Measurements from ENCODE around the gene SLC4A4.

The SLC4A4 gene

DNA sequence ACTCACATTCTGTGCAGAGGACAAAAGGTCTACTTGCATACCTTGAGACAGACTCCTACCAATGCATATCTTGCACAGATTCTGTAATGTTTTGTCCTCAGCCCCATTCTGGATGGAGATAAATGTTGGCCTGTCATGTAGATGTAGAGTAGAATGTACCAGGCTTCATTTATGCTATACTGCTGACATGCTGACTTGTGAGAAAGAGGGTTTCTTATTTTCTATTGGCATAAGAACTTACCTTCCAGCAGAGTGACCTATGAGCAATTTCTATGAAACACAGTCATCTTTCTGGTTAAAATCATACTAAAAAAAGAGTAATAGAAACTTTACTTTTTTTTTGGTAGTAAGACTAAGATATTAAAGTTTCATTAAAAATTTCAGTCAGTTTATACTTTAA, 17.2 kb downstream of the SLC4A4 start:
- no peak overlapping the region for H3K27ac ChIP-seq
- no peak for DNase-seq (ENCODE audit: low read depth, low spot score)

DNA sequence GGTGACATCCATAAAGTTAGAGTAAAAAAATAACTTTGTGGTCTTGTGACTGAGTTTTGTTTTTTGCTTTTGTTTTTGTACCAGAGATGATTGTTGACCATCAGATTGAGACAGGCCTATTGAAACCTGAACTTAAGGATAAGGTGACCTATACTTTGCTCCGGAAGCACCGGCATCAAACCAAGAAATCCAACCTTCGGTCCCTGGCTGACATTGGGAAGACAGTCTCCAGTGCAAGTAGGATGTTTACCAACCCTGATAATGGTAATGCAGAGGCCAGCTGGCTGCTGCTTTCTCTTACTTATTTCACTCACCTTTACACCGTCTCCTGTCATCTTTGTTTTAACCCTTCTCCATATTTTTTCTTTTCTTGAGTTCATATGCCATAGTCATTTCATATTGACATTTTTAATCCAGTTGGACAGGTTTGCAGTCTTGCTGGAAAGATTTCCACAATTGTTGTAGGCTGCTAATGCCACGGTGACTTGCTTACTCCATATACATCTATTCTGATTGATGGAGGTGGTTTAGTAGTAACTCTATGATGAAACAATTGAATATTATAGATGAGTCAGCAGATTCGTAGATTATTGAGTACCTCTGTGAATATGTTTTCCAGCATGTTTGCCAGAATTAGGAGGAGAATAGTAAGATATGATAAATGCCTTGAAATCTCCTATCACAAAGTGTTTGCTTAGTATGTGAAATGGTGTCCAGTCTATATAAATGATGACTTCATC, 18.3 kb downstream of the SLC4A4 start:
- no peak overlapping the region for H3K27ac ChIP-seq
- DNase-seq (ENCODE audit: low read depth, low spot score): no peak

DNA sequence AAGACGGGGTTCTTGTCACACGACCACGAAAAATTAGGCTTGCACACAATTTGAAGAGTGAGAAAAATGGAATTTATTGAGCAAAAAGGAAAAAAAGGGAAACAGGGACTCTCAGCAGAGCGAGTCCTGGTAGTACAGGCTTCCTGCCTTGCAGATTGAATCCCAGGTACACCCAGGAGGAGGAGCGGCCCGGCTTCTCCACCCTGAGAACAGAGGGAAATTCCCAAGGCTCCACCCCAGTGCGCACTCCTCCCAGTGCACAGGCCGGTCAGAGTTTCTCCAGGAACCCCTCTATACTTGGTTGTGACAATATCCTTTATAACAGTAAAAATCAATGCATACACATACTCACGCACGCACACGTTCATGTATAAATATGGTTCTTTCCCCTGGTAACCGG, 22.0 kb downstream of the SLC4A4 start:
- DNase-seq (ENCODE audit: low read depth, low spot score): no peak
- no peak overlapping the region for H3K27ac ChIP-seq

DNA sequence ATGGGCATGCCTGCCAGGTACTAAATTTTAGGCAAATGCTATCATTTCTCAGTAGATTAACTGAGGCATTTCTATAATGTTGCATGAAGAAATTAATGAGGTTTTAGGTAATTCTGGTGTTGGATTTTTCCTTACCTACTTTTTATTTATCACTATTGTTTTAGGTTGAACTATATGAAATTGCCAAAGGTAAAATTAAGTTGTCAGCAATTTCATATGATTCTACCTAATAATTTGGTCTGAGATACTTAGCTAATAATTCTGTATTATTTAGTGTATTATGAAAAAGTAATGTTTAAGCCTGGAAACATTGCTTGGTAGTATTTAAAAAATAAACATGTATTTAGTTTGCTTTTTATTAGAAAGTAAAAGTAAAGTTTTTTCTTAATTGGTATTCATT, 22.7 kb downstream of the SLC4A4 start:
- DNase-seq (ENCODE audit: low read depth, low spot score): no peak
- no peak overlapping the region for H3K27ac ChIP-seq

DNA sequence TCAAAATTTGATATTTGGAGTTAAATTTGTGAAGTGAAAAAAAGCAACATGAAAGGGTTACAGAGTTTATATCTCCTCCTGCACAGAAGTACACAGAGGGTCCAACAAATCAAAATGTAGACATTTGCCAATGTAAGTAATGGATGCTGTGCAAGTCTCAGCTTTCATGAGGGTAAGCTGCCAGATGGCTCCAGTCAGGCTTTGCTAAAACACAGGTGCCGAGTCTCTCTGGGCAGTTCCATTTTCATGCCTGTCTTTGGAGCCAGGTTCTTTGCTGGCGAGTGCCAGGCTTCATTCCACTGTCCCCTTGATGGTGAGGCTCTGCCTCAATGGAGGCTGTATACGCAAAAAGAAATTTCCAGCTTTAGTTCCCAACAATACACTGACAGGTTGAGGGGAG, 27.9 kb downstream of the SLC4A4 start:
- DNase-seq (ENCODE audit: low read depth, low spot score): no peak
- H3K27ac ChIP-seq: no peak overlapping the region

DNA sequence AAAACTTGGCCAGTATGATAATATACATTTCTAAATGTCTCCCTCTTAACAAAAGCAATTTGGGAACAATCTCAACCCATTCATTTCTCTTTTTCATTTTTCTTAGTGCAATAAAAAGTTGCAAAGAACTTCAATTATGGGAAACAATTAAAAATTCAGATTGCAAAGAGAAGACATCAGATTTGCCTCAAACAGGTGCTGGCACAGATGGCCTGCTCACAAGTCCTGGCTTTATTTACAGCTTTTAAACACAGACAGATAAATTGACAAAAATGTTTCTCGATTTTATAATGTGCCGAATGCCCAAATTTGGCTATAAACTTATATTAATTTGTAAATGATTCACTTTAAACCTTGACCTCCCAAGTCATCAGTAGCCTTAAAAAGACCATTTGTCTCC, 28.7 kb downstream of the SLC4A4 start:
- H3K27ac ChIP-seq: no peak overlapping the region
- DNase-seq (ENCODE audit: low read depth, low spot score): no peak

DNA sequence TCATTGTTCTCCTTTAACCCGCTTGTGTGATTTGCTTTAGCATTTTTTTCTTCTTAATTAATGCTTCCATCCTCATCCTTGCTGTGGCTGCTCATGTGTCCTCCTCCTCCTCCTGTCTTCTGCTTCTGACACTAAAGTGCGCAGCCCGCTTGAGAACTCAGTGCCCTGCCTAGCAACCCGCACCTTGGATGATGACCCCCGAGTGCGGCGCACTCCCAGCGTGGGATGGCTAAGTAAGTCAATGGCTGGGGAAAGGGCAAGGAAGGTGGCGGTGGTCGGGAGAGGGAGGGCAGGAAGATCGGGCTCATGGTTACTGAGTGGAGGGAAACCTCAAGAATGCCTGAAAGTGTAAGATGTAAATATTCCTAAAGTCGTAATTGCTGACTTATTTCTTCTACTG, 30.1 kb downstream of the SLC4A4 start:
- no peak overlapping the region for H3K27ac ChIP-seq
- DNase-seq (ENCODE audit: low read depth, low spot score): no peak

DNA sequence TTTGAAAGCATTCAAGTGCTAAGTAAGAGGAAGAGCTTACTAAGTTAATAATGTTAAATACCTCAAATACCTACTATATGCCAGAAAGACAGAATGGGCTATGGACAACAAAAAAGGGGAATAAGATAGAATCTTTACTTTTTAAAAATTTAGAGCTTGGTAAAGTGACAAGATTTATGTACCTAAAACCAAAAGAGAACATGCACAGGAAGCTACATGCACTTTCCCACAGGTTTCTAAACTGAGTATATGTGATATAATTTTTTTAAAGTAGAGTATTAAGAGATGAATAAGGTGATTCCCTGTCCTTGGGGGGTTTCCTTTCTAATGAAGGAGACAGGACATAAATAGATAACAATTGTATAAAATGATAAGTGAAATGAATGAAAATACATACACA, 30.7 kb downstream of the SLC4A4 start:
- DNase-seq (ENCODE audit: low read depth, low spot score): no peak
- H3K27ac ChIP-seq: no peak overlapping the region

DNA sequence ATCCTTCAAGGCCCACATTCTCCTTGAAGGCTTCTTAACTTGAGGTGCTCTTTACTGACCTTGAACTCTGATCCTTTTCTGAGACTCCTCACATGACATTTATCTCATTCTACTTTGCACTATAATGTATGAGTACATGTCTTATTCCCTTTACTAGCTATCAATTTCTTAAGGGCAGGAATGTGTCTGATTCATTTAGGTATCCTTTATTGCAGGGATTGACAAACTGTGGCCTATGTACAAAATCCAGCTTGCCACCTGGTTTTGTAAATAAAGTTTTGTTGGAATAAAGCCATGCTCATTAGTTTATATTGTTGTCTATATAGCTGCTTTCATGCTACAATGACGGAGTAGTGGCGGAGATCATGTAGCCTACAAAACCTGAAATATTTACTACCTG, 36.7 kb downstream of the SLC4A4 start:
- DNase-seq (ENCODE audit: low read depth, low spot score): no peak
- H3K27ac ChIP-seq: no peak overlapping the region

DNA sequence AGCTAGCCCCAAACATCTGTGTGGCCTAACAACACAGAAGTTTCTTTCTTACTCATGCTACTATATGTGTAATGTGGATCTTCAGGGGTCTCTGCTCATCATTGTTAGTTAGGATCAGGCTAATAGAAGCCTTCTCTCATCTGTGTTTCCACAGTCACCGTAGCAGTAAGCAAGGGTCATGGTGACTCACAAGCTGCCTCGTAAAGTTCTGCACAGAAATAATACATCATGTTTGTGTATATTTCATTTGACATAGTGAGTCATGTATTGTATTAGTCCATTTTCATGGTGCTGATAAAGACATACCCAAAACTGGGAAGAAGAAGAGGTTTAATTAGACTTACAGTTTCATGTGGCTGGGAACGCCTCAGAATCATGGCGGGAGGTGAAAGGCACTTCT, 38.7 kb downstream of the SLC4A4 start:
- no peak overlapping the region for H3K27ac ChIP-seq
- peak; percentile 66 for DNase-seq (ENCODE audit: low read depth, low spot score)

DNA sequence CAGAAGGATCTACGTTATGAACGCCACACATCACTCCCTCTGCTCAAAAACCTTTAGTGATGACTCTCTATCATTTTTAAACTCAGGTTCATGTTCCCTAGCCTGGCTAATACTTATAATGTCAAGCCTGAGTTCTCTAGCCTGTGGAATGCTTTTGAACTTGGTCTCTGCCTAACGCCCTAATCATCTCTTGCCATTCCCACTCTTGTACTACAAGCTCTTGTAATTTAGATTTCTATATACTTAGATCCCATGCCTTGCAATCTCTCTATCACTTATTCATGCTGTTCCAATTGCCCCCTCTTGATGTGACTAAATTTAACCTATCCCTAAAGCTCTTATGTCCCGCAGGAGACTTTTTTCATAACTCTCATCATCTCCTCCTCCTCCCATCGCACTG, 40.3 kb downstream of the SLC4A4 start:
- no peak for DNase-seq (ENCODE audit: low read depth, low spot score)
- no peak overlapping the region for H3K27ac ChIP-seq

DNA sequence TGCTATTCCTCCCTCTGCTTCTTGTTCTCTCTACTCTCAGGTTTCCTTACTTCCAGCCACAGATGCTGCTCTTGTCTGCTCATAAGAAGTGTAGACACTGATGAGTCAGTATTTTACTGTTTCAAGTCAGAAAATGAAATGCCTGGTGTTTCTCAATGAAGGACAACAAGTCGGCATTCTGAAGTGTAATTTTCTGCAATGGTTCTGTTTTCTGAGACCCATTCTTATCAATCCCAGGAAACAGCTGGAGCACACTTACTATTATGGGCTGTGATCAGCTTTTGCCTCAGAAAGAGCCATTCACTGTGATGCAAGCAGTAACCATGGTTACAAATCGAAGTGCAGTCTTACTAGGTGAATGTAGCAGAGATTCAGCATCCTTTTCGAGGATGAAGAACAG, 42.0 kb downstream of the SLC4A4 start:
- no peak overlapping the region for H3K27ac ChIP-seq
- DNase-seq (ENCODE audit: low read depth, low spot score): no peak

DNA sequence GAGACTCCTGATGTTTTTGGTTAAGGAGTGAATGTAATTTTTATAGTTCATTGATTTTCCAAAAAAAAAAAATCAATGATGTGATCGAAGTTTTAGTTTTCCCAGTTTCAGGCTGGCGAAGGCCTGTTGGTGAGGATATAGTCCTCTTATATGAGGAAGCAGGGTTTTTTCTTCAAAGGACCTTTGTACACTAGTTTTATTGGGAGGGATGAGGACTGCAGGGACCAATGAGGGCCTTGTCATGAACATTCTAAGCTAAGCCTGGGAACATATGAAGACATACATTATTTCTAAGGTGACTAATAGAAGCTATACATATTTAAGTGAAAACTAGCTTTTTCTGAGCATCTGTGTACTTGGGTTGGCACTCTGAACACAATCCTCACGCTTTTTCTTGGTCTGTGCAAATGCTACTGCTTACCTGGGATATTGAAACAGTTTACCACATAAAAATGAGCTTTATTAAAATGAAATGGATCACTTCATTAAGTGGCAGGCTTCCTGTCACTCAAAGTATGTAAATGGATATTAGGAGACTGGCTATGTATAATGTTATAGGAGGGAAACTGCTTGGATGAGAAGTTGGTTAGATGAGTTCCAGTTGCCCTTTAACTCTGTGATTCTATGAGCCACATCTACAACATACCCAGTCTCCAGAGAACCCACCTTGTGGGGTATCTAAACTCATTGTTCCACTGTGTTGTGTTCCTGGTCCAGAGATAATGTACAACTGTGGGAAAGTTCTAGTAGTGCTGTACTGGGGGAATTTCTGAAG, 43.5 kb downstream of the SLC4A4 start:
- H3K27ac ChIP-seq: no peak overlapping the region
- no peak for DNase-seq (ENCODE audit: low read depth, low spot score)

DNA sequence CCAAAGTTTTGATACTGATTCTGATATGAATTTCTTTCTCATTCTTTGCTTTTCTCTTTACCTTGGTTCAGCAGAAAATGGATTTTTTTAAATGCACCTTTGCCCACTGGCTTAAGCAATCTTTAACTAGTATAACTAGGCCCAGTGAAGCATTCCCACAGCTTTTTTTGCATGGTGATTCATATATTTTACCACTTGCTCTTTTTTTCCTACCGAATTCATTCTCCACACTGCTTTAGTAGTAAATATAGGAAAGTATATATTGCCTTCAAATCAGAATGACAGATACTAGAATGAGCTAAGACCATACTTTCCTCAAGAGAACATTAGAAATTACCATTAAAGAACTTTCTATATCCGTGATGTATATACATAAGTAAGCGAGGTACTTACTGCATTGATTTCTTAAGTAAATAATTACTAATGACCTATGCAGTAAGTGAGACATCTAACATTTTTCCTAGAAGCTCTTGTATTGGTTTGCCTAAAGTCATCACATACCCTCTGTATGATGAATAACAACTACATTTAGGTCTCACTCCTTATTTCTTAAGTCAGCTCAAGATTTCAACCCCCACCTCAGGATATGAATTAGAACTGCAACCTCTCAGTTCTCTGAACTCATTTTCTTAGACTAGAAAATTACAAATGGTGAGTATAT, 44.2 kb downstream of the SLC4A4 start:
- DNase-seq (ENCODE audit: low read depth, low spot score): no peak
- no peak overlapping the region for H3K27ac ChIP-seq

DNA sequence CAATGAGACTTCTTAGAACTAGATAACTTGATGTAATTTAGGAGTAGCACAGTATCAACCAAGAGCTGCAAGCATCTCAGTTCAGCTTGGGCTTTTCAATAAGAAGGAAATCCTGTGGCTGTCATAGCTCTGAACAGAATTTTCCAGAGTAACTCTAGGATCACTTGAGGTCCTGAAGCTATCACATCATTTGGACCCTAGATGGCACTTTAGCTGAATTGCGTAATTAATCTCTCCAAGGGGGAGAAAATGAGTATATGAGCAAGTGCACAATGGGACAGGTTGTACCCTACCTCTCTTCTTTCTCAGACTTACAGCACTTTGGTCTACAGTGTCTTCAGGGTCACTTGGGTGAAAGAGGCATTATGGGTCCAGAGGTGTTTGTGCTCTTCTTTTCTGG, 45.2 kb downstream of the SLC4A4 start:
- no peak overlapping the region for H3K27ac ChIP-seq
- no peak for DNase-seq (ENCODE audit: low read depth, low spot score)

DNA sequence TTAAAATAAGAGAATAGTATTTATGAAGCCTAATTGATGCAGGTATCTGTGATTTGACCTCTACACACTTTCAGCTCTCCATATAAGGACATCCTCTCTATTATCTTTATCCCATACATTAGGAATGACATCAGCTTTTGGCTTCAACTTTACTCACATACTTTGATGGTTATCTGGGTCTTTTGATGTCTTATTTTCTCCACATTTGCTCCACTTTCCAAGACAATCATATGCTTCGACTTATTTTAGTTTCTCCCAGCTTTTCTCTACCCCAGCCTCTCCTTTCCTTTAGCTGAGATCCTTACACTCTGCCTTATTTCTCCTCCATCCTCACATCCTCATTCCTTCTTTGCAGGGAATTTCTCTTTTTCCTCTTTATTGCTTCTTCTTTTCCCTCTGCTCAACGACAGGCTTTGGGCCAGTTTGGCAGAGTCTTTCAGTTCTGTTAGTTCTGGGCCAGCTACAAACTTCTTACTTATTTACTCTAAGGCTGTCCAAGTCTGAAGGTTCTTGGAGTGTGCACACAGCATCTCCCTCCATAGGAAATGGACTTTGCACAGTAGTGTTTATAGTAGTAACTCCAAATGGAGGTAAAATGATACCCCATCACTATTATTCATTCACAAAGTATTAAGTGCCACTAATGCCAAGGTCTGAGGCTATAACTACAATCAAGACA, 50.5 kb downstream of the SLC4A4 start:
- DNase-seq (ENCODE audit: low read depth, low spot score): no peak

DNA sequence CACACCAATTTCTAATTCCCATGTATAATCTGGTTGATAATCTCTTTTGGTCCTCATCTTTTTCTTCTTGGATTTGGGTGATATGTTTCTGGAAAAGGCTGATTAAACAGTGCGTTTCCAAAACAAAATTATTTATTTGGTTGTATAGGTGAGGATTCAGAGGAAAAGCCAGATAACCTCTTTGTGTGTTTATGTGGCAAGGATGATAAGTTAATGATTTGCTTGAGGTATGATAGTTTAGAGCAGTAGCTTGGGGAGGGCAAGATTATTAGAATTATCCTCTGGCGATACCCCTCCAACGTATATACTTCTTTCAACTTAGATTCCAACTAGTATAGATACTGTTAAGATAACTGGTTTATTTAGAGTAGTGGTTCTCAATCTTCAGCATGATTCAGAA, 53.3 kb downstream of the SLC4A4 start:
- H3K27ac ChIP-seq: no peak overlapping the region
- no peak for DNase-seq (ENCODE audit: low read depth, low spot score)

More for the DNA sequence above, 50.5 kb downstream of the SLC4A4 start:
- H3K27ac ChIP-seq: no peak overlapping the region

DNA sequence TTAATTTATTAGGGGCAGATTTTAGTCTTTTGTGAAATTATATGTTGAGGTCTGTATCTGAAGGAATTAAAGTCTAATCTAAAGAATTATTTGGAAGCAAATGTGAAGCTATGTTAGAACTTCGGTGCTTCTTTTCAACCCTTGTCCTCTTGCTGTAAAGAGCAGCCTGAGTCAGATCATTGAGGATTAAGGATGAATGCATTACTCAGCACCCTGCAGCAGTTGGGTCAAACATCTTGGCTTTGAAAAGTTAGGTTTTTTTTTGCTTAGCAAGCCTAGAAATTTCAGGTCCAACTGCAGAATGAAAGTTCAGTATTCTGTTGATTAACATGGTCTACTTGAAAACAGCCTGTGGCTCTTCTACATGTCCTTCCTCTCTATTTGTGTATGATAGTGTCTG, 57.6 kb downstream of the SLC4A4 start:
- H3K27ac ChIP-seq: no peak overlapping the region
- no peak for DNase-seq (ENCODE audit: low read depth, low spot score)

DNA sequence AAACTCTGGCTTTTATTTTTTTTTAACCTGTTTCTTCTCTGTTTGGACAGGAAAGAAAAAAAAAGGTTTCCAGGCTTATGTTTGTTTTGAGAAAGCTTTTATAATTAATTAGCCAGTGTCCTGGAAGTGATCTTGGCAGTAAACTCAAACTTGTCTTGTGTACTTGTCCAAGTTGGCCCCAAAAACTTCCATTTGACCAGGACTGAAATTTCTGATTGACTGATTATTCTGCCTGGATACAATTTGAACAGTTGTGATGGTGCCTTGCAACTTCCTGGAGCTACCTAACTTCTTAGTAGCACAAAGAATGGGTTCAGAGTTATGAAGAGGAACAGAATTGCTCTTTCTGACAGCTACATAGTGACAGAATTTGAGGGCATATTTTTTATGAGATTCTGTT, 62.0 kb downstream of the SLC4A4 start:
- H3K27ac ChIP-seq: no peak overlapping the region
- no peak for DNase-seq (ENCODE audit: low read depth, low spot score)

DNA sequence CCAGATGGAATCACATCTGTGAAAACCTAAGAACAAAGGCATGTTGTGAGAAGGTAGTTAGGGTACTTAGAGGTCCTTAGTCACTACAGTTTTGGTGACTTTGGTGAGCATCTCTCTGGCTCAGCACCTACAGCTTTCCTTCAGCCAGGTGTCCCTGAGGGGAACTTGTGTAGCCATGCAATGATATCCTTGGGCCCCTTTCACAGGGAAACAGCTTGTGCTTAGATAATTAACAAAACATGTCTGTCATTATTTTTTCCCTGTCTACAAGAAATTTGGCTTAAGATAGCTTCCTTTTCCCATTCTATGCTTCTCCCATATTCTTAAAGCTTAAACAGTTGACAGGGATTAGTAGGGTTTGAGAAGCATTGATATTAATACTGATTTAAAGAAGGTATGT, 63.8 kb downstream of the SLC4A4 start:
- no peak overlapping the region for H3K27ac ChIP-seq
- no peak for DNase-seq (ENCODE audit: low read depth, low spot score)

DNA sequence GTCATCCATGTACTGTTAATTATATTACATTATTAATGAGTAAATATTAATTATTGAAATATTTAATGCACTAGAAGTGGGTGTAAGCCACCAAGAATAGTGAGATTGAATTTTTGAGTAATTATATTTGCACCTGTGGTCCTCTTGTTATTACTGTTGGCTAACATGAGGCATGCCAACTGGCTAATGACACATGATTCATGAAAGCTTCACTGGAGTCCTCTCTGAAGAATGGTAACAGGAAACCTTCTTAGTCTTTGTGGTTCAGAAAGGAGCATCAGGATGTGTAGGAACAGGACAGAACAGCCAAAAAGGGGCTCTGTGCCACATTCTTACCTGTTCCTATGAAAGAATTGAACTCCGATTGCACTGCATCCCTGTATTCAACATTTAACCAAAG, 65.2 kb downstream of the SLC4A4 start:
- no peak overlapping the region for H3K27ac ChIP-seq
- DNase-seq (ENCODE audit: low read depth, low spot score): no peak

Data from epithelial cell of prostate (primary cell).